GM10847 (cell line): ENCODE measurements around the gene FAM167B.

Experiments
- POLR2A ChIP-seq: IDR thresholded peaks from 2 replicates; pipeline ENCODE4 v1.6.1; 2011; ENCODE audit not compliant: insufficient read length; ENCODE audit errors: extremely low read depth

Gene FAM167B

GRCh38 chr1:32269744-32270143 is 22.7 kb downstream of the FAM167B start:
- TF ChIP-seq POLR2A = no peak

GRCh38 chr1:32272557-32273390 is 25.8 kb downstream of the FAM167B start:
- no peak for TF ChIP-seq POLR2A

GRCh38 chr1:32273391-32274208 is 26.6 kb downstream of the FAM167B start:
- no peak for TF ChIP-seq POLR2A

- TF ChIP-seq POLR2A = no peak
These were observed 27.8 kb downstream of the FAM167B start for GRCh38 chr1:32274646-32275340.

- no peak for TF ChIP-seq POLR2A
These were observed 28.4 kb downstream of the FAM167B start for GRCh38 chr1:32275424-32275823.

GRCh38 chr1:32276032-32276782 is 29.2 kb downstream of the FAM167B start:
- TF ChIP-seq POLR2A = no peak

GRCh38 chr1:32285658-32286057 is 38.6 kb downstream of the FAM167B start:
- TF ChIP-seq POLR2A = no peak

- no peak for TF ChIP-seq POLR2A
These were observed 39.7 kb downstream of the FAM167B start for GRCh38 chr1:32286763-32287162.

GRCh38 chr1:32289256-32289655 is 42.2 kb downstream of the FAM167B start:
- TF ChIP-seq POLR2A = no peak

GRCh38 chr1:32291145-32291707 is 44.2 kb downstream of the FAM167B start:
- TF ChIP-seq POLR2A = no peak

GRCh38 chr1:32291708-32292538 is 44.9 kb downstream of the FAM167B start, which contains the start of gene HDAC1:
Gene HDAC1, plus strand, starts transcription at chr1:32292083. Its CDS starts 87 bp downstream, at chr1:32292170.
- peak; percentile 80 for TF ChIP-seq POLR2A
